GM11168 (cell line): ENCODE measurements around the gene UBE2L3.
"Not testable (repeated sequence)": the region's sequence is repeated elsewhere in the genome, so short reads cannot be mapped to it uniquely, and the experiment has no call there.

Source experiments
- in situ Hi-C: fragments of 300-500 bp; cut with MboI; formaldehyde crosslinking; loops from one replicate; pipeline ENCODE4 v1.12.0; 2022; ENCODE audit warnings: low sequenced_read_pairs; ENCODE audit not compliant: unreplicated experiment

The UBE2L3 gene

GRCh38 chr22:21624120-21624879, 56.8 kb downstream of the UBE2L3 start:
- in situ Hi-C loops: no loop called here

GRCh38 chr22:21624880-21625791, 57.6 kb downstream of the UBE2L3 start:
- in situ Hi-C loops: no loop called here

DNA sequence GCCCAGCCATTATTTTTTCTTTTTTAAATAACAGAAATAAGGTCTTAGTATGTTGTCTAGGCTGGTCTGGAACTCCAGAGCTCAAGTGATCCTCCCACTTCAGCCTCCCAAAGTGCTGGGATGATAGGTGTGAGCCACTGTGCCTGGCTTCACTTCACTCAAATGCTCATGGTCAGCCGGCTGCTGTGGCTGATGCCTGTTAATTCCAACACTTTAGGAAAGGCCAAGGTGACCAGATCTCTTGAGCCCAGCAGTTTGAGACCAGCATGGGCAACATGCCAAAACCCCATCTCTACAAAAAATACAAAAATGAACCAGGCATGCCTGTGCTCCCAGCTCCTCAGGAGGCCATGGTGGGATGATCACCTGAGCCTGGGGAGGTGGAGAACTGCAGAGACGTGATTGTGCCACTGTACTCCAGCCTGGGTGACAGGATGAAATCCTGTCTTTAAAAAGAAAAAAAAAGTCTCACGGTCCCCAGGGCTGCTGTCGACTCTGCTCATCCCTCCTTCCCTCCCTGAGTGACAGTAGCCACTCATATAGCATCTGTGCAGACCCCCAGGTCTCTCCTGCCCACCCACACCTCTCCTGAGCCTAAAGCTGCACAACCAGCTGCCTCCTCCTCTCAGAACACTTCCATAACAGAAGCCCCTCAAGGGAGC, 58.7 kb downstream of the UBE2L3 start:
- in situ Hi-C loops: no loop called here

DNA sequence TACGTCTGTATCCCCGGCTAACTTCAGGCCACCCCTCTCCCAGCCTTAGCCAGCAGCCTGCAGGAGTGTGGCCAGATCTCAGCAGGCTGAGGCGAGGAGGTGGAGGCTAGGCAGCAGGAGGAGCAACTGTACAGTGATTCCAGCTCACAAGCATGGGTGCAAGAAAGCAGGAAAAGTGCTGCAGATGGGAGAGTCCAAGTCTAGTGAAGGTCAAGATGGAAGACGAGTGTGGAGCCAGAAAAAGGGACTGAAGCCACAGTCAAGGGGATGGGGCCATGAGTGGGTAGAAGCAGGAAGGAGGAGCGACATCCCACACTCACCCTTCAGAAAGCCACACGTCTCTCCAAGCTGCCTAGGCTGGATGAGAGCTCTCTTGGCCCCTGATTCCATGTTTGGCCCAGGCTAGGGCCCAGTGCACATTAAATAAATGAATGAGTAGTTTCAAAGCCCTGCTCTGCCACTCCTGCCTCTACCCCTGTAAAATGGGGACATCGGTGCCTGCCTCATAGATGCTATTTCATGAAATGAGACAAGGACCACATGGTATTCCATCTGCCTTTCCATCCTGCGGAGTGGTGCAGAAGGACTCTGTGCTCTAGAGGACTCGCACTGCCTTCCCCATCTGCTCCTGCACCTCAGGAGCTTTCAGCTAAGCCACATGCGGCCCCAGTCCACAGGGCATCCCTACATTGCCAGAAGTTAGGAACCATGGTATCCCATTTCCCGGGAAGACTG, 59.4 kb downstream of the UBE2L3 start:
- in situ Hi-C loops: no loop called here

DNA sequence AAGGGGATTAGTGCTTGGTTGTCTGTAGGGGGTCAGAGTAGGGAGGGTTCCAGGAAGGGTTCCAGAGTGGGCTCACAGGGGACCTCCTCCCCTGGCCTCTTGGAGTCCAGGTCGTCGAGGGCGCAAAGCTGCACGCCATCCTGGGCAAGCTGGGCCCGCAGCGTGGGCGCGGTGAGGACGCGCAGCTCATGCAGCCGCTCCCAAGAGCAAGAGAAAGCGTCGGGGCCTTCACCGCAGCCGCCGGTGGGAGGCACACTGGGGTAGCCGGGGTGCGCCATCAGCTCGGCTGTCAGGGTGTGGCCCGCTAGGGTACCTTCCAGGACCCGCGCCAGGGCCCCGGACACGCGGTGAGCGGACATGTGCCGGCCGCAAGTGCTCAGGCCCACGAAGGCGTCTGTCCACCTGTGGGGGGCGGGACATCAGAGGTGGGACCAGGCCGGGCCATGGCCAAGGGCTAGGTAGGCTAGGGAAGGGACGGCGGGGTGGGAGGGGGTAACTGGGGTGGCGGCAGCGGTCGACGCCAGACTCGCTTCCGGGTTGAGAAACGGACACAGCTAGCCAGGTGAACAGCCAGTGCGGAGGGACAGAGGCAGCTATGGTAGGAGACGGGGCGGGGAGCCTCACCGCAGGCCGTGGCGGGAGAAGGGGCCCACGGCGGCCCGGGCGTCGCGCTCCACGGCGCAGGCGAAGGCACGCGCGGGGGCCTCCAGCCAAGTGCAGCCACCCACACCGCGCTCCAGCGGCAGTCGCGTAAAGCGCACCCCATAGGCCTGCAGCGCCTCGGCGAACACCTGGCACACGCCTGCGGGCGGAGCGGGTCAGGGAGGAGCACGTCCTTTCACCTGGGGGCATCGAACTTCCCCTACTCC, 61.1 kb downstream of the UBE2L3 start:
- in situ Hi-C loops: no loop called here

- in situ Hi-C loops: no loop called here
These were observed 62.0 kb downstream of the UBE2L3 start, which contains the start of gene YDJC for GRCh38 chr22:21629255-21630149. YDJC (minus strand) TSS chr22:21630022; CDS start chr22:21630014, 8 bp downstream.

DNA sequence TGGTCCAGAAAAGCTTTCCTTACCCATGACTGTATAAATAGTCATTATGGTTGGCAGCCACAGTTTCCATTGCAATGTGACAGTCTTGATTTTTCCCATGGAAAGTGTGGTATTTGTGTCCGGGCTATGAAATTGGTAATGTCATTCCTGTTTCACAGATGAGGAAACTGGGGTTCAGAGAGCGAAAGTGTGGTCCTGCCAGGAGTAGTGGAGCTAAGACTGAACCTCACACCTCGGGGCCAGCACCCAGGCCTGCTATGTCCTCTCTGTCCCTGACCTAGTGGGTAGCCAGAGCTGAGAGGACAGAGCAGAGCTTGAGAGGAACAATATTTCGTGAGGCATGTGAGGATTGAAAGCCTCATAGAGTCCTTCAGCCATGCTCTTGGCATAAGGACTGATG, 63.5 kb downstream of the UBE2L3 start:
- in situ Hi-C loops: no loop called here

GRCh38 chr22:21632237-21632895, 64.9 kb downstream of the UBE2L3 start, which contains the start of gene CCDC116:
CCDC116 (plus strand) TSS chr22:21632760; CDS start chr22:21633182, 422 bp downstream.
- in situ Hi-C loops: no loop called here

DNA sequence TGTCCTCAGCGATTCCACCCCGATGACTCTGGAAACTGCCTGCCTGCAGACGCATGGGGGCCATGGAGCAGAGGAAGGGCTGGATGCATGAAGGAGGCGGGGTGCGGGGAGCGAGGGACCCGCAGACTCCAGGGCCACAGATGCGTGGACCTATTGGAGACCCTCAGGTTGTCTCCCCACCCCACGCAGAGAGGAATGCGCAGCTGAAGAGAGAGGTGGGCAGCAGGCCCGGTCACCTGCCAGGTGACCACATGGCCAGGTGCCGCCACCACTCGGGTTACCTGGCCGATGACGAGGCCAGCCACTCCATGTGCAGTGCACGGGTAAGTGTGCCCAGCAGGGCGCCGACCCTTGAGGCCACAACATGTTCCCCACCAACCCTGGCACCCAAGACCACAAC, 65.4 kb downstream of the UBE2L3 start:
- in situ Hi-C loops: no loop called here

- in situ Hi-C loops: no loop called here
These were observed 66.0 kb downstream of the UBE2L3 start for GRCh38 chr22:21633481-21633880.

GRCh38 chr22:21634081-21634480, 66.6 kb downstream of the UBE2L3 start:
- in situ Hi-C loops: no loop called here

DNA sequence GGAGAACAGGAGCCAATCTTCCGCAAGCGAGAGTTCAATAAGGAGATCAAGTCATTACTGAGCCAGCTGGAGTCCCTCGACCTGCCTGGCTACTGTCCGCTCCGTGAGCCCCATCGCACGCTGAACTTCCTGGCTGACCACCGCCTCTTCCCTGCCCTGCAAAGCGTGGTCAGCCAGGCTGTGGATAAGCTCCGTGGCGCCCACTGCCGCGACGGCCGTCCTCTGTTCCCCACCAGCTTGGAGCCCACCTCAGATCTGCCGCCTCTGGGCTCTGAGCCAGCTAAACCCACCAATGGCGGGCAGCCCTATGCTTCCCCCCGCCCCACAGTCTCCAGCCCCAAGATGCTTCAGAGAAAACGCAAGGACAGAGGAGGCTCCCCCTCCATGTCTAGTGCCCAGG, 67.3 kb downstream of the UBE2L3 start:
- in situ Hi-C loops: no loop called here

GRCh38 chr22:21635771-21636510, 68.4 kb downstream of the UBE2L3 start:
- in situ Hi-C loops: no loop called here

DNA sequence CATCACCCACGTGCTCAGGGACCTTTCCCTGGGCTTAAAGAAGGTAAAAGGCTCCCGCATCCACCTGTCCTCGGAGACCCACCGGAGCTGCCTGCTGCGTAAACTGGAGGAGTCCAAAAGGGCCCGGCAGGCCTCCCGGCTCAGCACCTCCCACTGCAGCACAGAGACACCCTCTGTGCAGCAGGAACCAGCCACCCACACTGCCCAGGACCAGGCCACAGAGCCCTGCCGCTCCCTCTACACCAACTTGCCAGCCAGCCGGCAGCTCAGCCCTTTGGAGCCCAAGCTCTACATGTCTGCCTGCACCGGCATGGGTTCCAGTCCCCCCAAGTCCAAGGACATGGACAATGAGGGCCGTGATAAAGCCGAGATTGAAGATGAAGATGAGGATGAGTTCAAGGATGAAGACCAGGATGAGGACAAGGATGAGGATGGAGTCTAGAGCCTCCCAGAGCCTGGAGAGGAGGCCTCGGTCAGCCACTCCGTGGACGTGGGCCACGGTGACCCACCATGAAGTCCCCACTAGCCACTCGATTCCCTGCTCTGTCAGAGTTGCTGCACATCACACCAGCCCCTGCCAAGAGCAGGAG, 69.2 kb downstream of the UBE2L3 start:
- in situ Hi-C loops: no loop called here

DNA sequence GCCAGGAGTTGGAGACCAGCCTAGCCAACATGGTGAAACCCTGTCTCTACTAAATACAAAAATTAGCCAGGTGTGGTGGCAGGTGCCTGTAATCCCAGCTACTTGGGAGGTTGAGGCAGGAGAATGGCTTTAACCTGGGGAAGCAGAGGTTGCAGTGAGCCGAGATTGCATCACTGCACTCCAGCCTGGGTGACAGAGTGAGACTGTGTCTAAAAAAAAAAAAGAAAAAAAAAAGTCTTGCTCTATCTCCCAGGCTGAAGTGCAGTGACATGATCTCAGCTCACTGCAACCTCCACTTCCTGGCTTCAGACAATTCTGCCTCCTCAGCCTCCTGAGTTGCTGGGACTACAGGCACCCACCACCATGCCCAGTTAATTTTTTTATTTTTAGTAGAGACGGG, 69.9 kb downstream of the UBE2L3 start:
- in situ Hi-C loops: not testable (repeated sequence)

- in situ Hi-C loops: no loop called here
These were observed 71.8 kb downstream of the UBE2L3 start for GRCh38 chr22:21639359-21639758.

GRCh38 chr22:21640810-21641209, 73.3 kb downstream of the UBE2L3 start:
- in situ Hi-C loops: no loop called here
